Mucosa of gallbladder (tissue), 1 donor: ENCODE measurements around the gene STAP1. TPM values are rescaled to one million over a fixed set of nuclear protein-coding genes. Genes with fewer than 3 reads are reported as not detected.

Experiments used
- DNase-seq: peaks from one replicate; pipeline ENCODE4 v3.0.0-alpha.2; 2020; ENCODE audit warnings: low spot score
- total RNA-seq: library from RNA; stranded (reverse); gene quantifications from one replicate; pipeline ENCODE4 v1.2.1, GENCODE V29; 2021
- donor health status: DM: no; HTN: no; CAD: no.

The STAP1 gene
- total RNA-seq, 1 donor from 2014 or later = 0.75 TPM

GRCh38 chr4:67555447-67555846 lies 3.1 kb upstream of the STAP1 start:
- DNase-seq = no peak

- no peak for DNase-seq
Observed at GRCh38 chr4:67556436-67556835, 2.1 kb upstream of the STAP1 start.

GRCh38 chr4:67565284-67565683 lies 6.8 kb downstream of the STAP1 start:
- DNase-seq = no peak

- no peak for DNase-seq
Observed at GRCh38 chr4:67566335-67566734, 7.8 kb downstream of the STAP1 start.

GRCh38 chr4:67568820-67569219 lies 10.3 kb downstream of the STAP1 start:
- no peak for DNase-seq

- DNase-seq = no peak
Observed at GRCh38 chr4:67570537-67570936, 12.0 kb downstream of the STAP1 start.

GRCh38 chr4:67571975-67572374 lies 13.4 kb downstream of the STAP1 start:
- no peak for DNase-seq

GRCh38 chr4:67573193-67573592 lies 14.7 kb downstream of the STAP1 start:
- no peak for DNase-seq

GRCh38 chr4:67575232-67576058 lies 16.9 kb downstream of the STAP1 start:
- DNase-seq = no peak

- DNase-seq = no peak
Observed at GRCh38 chr4:67576059-67576466, 17.5 kb downstream of the STAP1 start.

GRCh38 chr4:67576538-67576937 lies 18.0 kb downstream of the STAP1 start:
- DNase-seq = no peak

- no peak for DNase-seq
Observed at GRCh38 chr4:67580577-67580976, 22.1 kb downstream of the STAP1 start.

- no peak for DNase-seq
Observed at GRCh38 chr4:67581208-67581857, 22.8 kb downstream of the STAP1 start.

- no peak for DNase-seq
Observed at GRCh38 chr4:67581913-67582312, 23.4 kb downstream of the STAP1 start.

- DNase-seq = no peak
Observed at GRCh38 chr4:67584496-67584895, 26.0 kb downstream of the STAP1 start.

- no peak for DNase-seq
Observed at GRCh38 chr4:67587156-67587555, 28.6 kb downstream of the STAP1 start.

GRCh38 chr4:67593741-67594175 lies 35.2 kb downstream of the STAP1 start:
- no peak for DNase-seq

GRCh38 chr4:67603310-67604028 lies 44.9 kb downstream of the STAP1 start:
- no peak for DNase-seq

- no peak for DNase-seq
Observed at GRCh38 chr4:67604029-67604381, 45.5 kb downstream of the STAP1 start.

GRCh38 chr4:67604749-67605148 lies 46.2 kb downstream of the STAP1 start:
- DNase-seq = no peak

- no peak for DNase-seq
Observed at GRCh38 chr4:67608027-67608426, 49.5 kb downstream of the STAP1 start.

- DNase-seq = no peak
Observed at GRCh38 chr4:67614186-67614585, 55.7 kb downstream of the STAP1 start.

GRCh38 chr4:67615119-67615518 lies 56.6 kb downstream of the STAP1 start:
- no peak for DNase-seq
